Breast epithelium (tissue), 3 donors: ENCODE data around the gene LAMB4.

Source experiments
- CTCF ChIP-seq, 3 donors: fragments of 450-650 bp; IDR thresholded peaks; one replicate each; pipeline ENCODE4 v1.5.1; 2016 to 2017; ENCODE audit warnings: antibody characterized with exemption in 3 of 3, mild to moderate bottlenecking in 3 of 3, moderate library complexity in 3 of 3
- POLR2A ChIP-seq: fragments of 450-650 bp; IDR thresholded peaks from one replicate; pipeline ENCODE4 v1.6.1; 2016; ENCODE audit warnings: antibody characterized with exemption, mild to moderate bottlenecking, moderate library complexity
- POLR2AphosphoS5 ChIP-seq, 3 donors: sonication (generic); formaldehyde crosslinking; IDR thresholded peaks; one replicate each; pipeline ENCODE4 v1.6.1; 2017; ENCODE audit warnings: antibody characterized with exemption in 3 of 3

DNA sequence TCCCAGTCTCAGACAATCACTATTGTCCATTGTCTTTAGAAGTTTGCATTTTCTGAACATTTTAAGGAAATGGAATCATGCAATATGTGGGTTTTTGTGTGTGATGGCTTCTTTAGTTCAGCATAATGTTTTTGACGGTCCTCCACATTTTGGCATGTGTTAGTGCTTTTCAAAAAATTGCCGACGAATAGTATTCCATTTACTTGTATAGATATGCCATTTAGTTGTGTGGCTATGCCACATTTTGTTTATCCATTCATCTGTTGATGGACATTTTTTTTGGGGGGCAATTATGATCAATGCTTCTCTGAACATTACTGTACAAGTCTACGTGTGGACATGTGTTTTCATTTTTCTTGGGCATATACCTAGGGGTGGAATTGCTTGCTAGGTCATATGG, 12.0 kb upstream of the LAMB4 start:
- TF ChIP-seq CTCF (IDR thresholded peaks at IDR 0.05) = no peak
- TF ChIP-seq POLR2A = no peak
- no peak for TF ChIP-seq POLR2AphosphoS5 (IDR thresholded peaks at IDR 0.05)
